ENCODE data around the gene KRT7.
"Not testable (repeated sequence)": the region's sequence is repeated elsewhere in the genome, so short reads cannot be mapped to it uniquely, and the experiment has no call there.

Gene KRT7

GRCh38 chr12:52231305-52232202 is 1.5 kb upstream of the KRT7 start:
- no peak for DNase-seq

GRCh38 chr12:52232203-52232673 is 805 bp upstream of the KRT7 start:
- DNase-seq = no peak

GRCh38 chr12:52233462-52234207 is 592 bp downstream of the KRT7 start:
- no peak for DNase-seq

- DNase-seq = no peak
Observed at GRCh38 chr12:52234223-52234810, 1.3 kb downstream of the KRT7 start.

GRCh38 chr12:52235001-52235764 is 2.1 kb downstream of the KRT7 start:
- no peak for DNase-seq

GRCh38 chr12:52235822-52236361 is 2.8 kb downstream of the KRT7 start:
- no peak for DNase-seq

GRCh38 chr12:52236386-52237050 is 3.5 kb downstream of the KRT7 start:
- no peak for DNase-seq

GRCh38 chr12:52238207-52238840 is 5.3 kb downstream of the KRT7 start:
- no peak for DNase-seq

GRCh38 chr12:52238916-52239646 is 6.0 kb downstream of the KRT7 start:
- no peak for DNase-seq

- DNase-seq = no peak
Observed at GRCh38 chr12:52239767-52240166, 6.7 kb downstream of the KRT7 start.

- not testable (repeated sequence) for DNase-seq
Observed at GRCh38 chr12:52240247-52240646, 7.2 kb downstream of the KRT7 start.

- DNase-seq = no peak
Observed at GRCh38 chr12:52241205-52241842, 8.3 kb downstream of the KRT7 start.

- no peak for DNase-seq
Observed at GRCh38 chr12:52242442-52243258, 9.6 kb downstream of the KRT7 start.

GRCh38 chr12:52243259-52243855 is 10.3 kb downstream of the KRT7 start:
- no peak for DNase-seq

GRCh38 chr12:52243856-52244614 is 11.0 kb downstream of the KRT7 start:
- DNase-seq = no peak

GRCh38 chr12:52244615-52244994 is 11.6 kb downstream of the KRT7 start:
- DNase-seq = no peak

- DNase-seq = no peak
Observed at GRCh38 chr12:52245259-52245961, 12.4 kb downstream of the KRT7 start.

All from GF-D8 (cell line).